ENCODE measurements around the gene ACSBG1.
"Not testable (repeated sequence)": the region's sequence is repeated elsewhere in the genome, so short reads cannot be mapped to it uniquely, and the experiment has no call there.

ACSBG1 gene

DNA sequence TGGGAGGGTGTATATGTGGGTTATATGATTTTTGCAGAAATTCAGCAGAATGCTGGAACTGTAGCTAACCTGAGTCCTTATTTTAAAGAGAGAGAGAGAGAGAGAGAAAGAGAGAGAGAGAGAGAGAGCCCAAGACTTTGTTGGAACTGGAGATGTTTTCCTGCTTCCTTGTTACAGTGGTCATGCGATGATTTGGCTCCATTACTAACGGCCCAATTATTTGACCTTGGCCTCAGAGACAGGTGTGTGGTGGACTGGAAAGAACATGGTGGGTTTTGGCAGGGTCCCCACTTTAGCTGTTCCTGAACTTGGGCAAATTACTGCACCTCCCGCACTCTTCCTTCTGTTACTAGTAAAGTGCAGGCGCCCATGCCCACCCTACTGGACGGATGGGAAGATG, 14.8 kb upstream of the ACSBG1 start:
- no peak for DNase-seq

GRCh38 chr15:78247911-78248310, 13.5 kb upstream of the ACSBG1 start:
- no peak for DNase-seq

- not testable (repeated sequence) for DNase-seq
Measured at GRCh38 chr15:78245976-78246620, 11.7 kb upstream of the ACSBG1 start.

GRCh38 chr15:78245392-78245791, 11.0 kb upstream of the ACSBG1 start:
- DNase-seq, result not testable (repeated sequence)

GRCh38 chr15:78244893-78245292, 10.5 kb upstream of the ACSBG1 start:
- DNase-seq, result no peak

GRCh38 chr15:78244101-78244500, 9.7 kb upstream of the ACSBG1 start:
- DNase-seq, result no peak

GRCh38 chr15:78243491-78243941, 9.2 kb upstream of the ACSBG1 start:
- no peak for DNase-seq

- no peak for DNase-seq
Measured at GRCh38 chr15:78243058-78243457, 8.7 kb upstream of the ACSBG1 start.

GRCh38 chr15:78242128-78242527, 7.8 kb upstream of the ACSBG1 start:
- peak; percentile 24 for DNase-seq

- DNase-seq, result peak; percentile 87
Measured at GRCh38 chr15:78241017-78241416, 6.7 kb upstream of the ACSBG1 start.

DNA sequence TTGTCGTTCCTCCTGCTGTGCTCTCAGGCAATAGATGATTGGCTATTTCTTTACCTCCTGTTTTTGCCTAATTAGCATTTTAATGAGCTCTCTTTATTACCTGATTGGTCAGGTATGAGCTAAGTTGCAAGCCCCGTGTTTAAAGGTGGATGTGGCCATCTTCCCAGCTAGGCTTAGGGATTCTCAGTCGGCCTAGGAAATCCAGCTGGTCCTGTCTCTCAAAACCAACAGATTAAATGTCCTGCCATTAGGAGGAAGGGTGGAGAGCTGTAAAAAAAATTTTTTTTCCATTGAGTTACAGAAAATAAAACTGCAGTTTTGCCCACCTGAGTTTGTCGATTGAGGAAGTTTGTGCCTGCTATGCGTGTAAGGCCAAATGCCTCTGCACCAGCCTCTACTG, 5.4 kb upstream of the ACSBG1 start:
- no peak for DNase-seq

- DNase-seq, result no peak
Measured at GRCh38 chr15:78237146-78237545, 2.8 kb upstream of the ACSBG1 start.

DNA sequence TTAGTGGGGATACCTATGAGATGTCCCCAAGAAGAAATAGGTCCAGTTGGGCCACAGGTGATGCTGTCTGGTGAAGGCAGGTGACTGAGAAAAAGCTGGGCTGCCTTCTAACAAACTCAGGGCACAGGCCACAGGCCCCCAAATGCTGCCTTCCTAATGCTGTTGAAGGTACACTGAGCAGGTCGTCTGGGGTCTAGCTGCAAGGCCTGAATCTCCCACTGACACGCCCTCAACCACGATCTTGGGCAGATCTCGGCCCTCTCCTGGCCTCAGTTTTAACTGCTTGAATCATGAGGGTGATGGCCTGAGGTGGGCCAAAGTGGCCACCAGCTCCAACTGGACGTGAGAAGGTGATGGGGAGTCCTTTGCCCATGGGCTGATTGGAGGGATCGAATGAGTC, 2.1 kb upstream of the ACSBG1 start:
- no peak for DNase-seq

DNA sequence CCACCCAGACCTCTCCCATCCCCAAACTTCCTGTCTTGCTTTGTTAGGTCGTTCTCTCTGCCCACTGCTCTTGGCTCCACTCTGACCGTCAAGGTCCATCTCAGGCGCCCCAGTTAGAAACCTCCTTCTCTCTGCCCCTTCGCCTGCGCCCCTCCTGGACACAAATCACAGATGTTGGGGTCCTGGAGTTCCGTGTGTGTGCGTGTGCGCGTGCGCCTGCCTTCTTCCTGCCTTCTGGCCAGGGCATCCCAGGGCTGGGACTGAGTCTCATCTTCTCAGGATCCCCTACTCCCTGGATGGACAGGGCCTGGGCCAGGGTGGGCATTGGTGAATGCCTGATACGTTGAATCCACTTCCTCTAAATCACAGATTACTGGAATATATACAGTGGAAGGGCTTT, 869 bp downstream of the ACSBG1 start:
- no peak for DNase-seq

GRCh38 chr15:78232951-78233350, 1.4 kb downstream of the ACSBG1 start:
- DNase-seq, result no peak

GRCh38 chr15:78229431-78230406, 4.6 kb downstream of the ACSBG1 start:
- no peak for DNase-seq

DNA sequence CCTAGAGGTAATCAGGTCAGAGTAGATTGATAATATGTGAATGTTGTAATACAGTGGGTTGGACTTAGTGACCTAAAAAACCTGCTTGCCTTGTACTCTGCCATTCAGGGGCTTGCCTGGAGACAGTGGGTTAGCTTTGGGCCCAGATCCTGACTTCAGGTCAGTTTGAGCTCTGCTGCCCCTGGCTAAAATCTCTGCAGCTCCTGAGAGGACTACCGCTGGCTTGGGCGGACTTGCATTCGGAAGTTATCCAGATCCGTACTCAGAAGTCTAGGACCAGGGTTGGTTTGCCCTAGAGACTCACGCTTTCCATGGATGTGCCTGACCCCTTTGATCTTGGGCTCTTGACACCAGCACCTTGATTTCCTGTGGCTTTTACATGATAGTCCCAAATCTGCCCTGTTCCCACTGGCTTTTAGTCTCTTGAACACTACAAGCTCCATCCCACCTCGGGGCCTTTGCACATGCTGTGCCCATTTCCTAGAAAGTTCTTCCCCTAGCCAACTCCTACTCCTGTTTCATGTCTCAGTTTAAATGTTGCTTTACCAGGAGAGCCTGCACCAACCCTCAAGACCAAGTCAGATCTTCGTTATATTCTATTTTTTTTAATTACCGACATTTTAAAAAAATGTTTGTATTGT, 5.9 kb downstream of the ACSBG1 start:
- DNase-seq, result no peak

- peak; percentile 86 for DNase-seq
Measured at GRCh38 chr15:78225783-78226541, 8.4 kb downstream of the ACSBG1 start.

GRCh38 chr15:78224023-78224411, 10.3 kb downstream of the ACSBG1 start:
- DNase-seq, result peak; percentile 29

GRCh38 chr15:78223396-78224022, 10.9 kb downstream of the ACSBG1 start:
- no peak for DNase-seq

DNA sequence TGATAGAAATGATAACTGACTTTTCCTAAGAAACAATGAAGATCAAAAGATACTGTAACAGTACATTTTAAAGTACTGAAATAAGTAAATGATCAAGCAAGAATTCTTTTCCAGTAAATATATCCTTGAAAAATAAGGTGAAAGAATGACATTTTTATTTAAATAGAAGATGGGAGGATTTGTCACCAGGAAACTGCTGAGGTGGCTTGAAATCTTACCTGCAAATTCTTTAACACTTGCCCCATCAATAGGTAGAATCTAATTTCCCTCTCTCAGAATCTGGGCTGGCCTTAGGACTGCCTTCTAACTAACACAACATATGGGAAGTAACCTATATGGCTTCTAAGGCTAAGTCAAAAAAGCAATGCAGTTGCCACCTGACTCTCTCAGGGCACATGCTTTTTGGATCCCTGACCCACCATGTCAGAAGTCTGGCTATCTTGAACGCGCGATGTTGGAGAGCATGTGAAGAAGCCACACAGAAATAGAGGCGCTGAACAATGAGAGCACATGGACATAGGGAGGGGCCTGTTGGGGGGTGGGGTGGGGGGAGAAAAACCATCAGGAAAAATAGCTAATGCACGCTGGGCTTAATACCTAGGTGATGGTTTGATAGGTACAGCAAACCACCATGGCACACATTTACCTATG, 11.5 kb downstream of the ACSBG1 start:
- DNase-seq, result no peak

- no peak for DNase-seq
Measured at GRCh38 chr15:78220713-78221112, 13.7 kb downstream of the ACSBG1 start.

Data from activated CD4-positive, alpha-beta T cell treated with anti-CD3 and anti-CD28 coated beads, Interleukin-10, Interleukin-2, amounts not matched to agents 100 ng/mL and 50 ng/mL, durations not matched to agents 16 hours and 8 hours (primary cell).